MCF 10A (cell line): ENCODE data around the gene GRIK3. TPM values are rescaled to one million over a fixed set of nuclear protein-coding genes. Genes with fewer than 3 reads are reported as not detected.

Experiments used
- BruUV-seq: library from RNA; stranded (reverse); fragments of 400-500 nt; replicated peaks from 2 replicates; lab custom pipeline; 2021; lab: Mats Ljungman, UMichigan
- CTCF ChIA-PET: fragments of 300-600 bp; sonication (Branson Sonifier 250); formaldehyde crosslinking; extraction: SDS; loops from one replicate; lab custom pipeline; 2021; ENCODE audit warnings: antibody characterized with exemption, inconsistent platforms; lab: Yijun Ruan, JAX
- POLR2A ChIA-PET: fragments of 300-600, 350-650 bp; sonication (Branson Sonifier 250); formaldehyde crosslinking; extraction: SDS; loops from one replicate; lab custom pipeline; 2020; ENCODE audit warnings: antibody characterized with exemption, inconsistent platforms; lab: Yijun Ruan, JAX
- DNase-seq: peaks from one replicate; pipeline ENCODE4 v3.0.0-alpha.2; 2018; ENCODE audit not compliant: unreplicated experiment
- H3K27ac Mint-ChIP-seq: one replicate; pipeline ENCODE4 v1.8.0; 2022; ENCODE audit warnings: mild to moderate bottlenecking, low read depth, mixed read lengths; ENCODE audit not compliant: unreplicated experiment
- H3K27me3 Mint-ChIP-seq: one replicate; pipeline ENCODE4 v1.8.0; 2022; ENCODE audit warnings: mixed read lengths; ENCODE audit not compliant: insufficient read depth, unreplicated experiment
- H3K36me3 Mint-ChIP-seq: one replicate; pipeline ENCODE4 v1.8.0; 2022; ENCODE audit warnings: mild to moderate bottlenecking, moderate library complexity, mixed read lengths; ENCODE audit not compliant: insufficient read depth, unreplicated experiment
- H3K4me1 Mint-ChIP-seq: one replicate; pipeline ENCODE4 v1.8.0; 2022; ENCODE audit warnings: mixed read lengths; ENCODE audit not compliant: insufficient read depth, unreplicated experiment
- H3K4me3 Mint-ChIP-seq: one replicate; pipeline ENCODE4 v1.8.0; 2022; ENCODE audit warnings: mild to moderate bottlenecking, moderate library complexity, mixed read lengths; ENCODE audit not compliant: unreplicated experiment
- H3K9me3 Mint-ChIP-seq: one replicate; pipeline ENCODE4 v1.8.0; 2022; ENCODE audit warnings: mixed read lengths; ENCODE audit not compliant: unreplicated experiment
- intact Hi-C: fragments of 100-400 bp; cut with micrococcal nuclease; formaldehyde crosslinking; loops from 2 replicates; pipeline ENCODE4 v1.14.1; 2022
- total RNA-seq: library from RNA; stranded (reverse); gene quantifications from 2 replicates; pipeline ENCODE4 v1.2.3, GENCODE V29; 2022
- TF ChIP-seq, protein P1 (sequence below): fragments of 200-600 bp; IDR thresholded peaks from one replicate; pipeline ENCODE4 v1.8.0; 2022; ENCODE audit warnings: antibody characterized with exemption, mild to moderate bottlenecking; ENCODE audit not compliant: unreplicated experiment

Gene GRIK3
- total RNA-seq, 1 experiment from 2014 or later = not detected

DNA sequence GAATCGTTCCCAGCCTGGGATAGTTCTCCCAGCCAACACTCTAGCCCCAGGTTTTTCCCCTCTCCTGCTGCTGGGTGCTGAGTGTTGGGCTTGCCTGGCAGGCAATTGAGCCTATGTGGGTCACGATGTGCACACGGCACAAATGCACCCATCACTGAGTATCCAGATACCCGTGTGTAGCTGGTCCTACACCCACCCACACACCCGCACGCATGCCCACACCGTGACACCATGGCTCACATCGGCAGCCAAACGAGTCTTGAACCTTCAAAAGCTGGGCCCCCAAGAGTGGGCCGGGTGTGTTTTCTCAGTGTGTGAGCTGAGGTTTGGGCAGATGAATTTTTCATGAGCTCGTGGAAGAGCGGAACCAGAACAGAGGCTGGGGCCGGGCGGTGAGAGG is 188.5 kb downstream of the GRIK3 start:
- Mint-ChIP-seq H3K4me1 (no peaks in the 10 kb centered on the region), H3K9me3 (no peaks in the 10 kb centered on the region), H3K27ac (no peak overlapping the region), H3K36me3 (no peaks in the 10 kb centered on the region), H3K27me3 (peaks cover 11% of the 10 kb centered on the region), H3K4me3 (no peak overlapping the region)
- ChIA-PET CTCF (no interaction called here), POLR2A (no interaction called here)
- intact Hi-C loops = no loop called here
- TF ChIP-seq, protein P1, sequence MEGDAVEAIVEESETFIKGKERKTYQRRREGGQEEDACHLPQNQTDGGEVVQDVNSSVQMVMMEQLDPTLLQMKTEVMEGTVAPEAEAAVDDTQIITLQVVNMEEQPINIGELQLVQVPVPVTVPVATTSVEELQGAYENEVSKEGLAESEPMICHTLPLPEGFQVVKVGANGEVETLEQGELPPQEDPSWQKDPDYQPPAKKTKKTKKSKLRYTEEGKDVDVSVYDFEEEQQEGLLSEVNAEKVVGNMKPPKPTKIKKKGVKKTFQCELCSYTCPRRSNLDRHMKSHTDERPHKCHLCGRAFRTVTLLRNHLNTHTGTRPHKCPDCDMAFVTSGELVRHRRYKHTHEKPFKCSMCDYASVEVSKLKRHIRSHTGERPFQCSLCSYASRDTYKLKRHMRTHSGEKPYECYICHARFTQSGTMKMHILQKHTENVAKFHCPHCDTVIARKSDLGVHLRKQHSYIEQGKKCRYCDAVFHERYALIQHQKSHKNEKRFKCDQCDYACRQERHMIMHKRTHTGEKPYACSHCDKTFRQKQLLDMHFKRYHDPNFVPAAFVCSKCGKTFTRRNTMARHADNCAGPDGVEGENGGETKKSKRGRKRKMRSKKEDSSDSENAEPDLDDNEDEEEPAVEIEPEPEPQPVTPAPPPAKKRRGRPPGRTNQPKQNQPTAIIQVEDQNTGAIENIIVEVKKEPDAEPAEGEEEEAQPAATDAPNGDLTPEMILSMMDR = no peak
- DNase-seq = no peak
- BruUV-seq = no TSS peak

DNA sequence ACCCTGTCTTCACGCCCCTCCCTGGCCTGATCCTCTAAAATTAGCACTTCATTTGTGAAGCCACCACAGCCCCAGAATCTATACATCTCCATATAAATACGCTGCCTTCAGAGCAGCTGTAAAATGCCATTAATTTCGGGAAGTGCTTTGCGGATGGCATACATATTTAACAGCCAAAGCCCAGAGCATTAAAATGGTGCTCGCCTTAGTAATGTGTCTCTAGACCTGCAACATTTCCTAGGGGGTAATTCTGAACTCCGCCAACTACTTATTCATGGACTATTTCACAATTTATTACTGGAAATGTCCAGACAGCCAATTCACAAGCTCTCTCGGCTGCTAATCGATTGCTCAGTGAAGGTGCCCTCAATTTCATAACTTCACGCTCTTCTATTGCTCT is 189.4 kb downstream of the GRIK3 start:
- Mint-ChIP-seq H3K9me3 (no peaks in the 10 kb centered on the region), H3K4me3 (no peak overlapping the region), H3K4me1 (no peaks in the 10 kb centered on the region), H3K27ac (no peak overlapping the region), H3K36me3 (no peaks in the 10 kb centered on the region), H3K27me3 (peaks cover 2% of the 10 kb centered on the region)
- TF ChIP-seq, protein P1 = no peak
- DNase-seq = no peak
- ChIA-PET CTCF (interaction anchor here (0.6 kb wide), 1 partner anchor 244 kb away, joined by 3 read pairs; no protein-coding TSS in a partner anchor), POLR2A (no interaction called here)
- intact Hi-C loops = no loop called here
- no TSS peak for BruUV-seq

DNA sequence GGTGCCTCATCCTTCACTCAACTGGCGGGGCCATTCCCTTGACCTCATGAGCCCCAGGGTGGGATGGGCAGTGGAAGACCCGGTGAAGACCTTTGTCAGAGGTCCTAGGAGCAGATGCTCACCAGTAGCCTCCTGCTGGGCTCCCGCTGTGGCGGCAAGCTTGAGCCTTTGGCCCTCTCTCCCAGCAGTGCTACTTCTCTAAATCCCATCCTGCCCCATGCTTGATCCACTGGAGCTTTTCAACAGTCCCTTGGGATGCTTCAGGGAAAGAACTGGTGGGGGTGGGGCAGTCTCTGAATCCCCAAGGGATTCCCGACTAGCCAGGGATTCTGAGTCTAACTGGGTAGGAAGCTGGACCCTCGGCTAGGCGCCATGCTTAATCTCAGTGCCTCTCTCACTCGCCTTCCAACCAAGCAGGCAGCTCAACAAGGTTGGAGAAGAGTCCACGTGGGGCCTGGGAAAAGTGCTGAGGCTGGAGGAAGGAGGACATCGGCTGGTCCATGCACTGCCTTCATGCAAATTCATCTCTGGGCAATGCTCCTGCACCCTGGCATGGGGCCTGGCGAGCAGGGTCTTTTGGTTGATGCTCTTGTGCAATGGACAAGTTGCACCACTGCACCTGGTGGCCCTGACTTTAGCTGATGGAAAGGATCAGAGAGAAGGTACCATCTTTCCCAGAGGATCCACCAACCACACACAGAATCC is 190.3 kb downstream of the GRIK3 start:
- POLR2A ChIA-PET = no interaction called here
- Mint-ChIP-seq H3K27ac (no peak overlapping the region), H3K4me1 (no peaks in the 10 kb centered on the region), H3K4me3 (no peak overlapping the region), H3K9me3 (no peaks in the 10 kb centered on the region), H3K36me3 (no peaks in the 10 kb centered on the region), H3K27me3 (no peaks in the 10 kb centered on the region)
- CTCF ChIA-PET = no interaction called here
- no peak for DNase-seq
- TF ChIP-seq, protein P1 = no peak
- no TSS peak for BruUV-seq
- intact Hi-C loops = no loop called here

- BruUV-seq = no TSS peak
Measured at GRCh38 chr1:36843027-36843426, 191.3 kb downstream of the GRIK3 start.

More at GRCh38 chr1:36843027-36843426, 191.3 kb downstream of the GRIK3 start:
- ChIA-PET CTCF (no interaction called here), POLR2A (no interaction called here)
- intact Hi-C loops = no loop called here
- DNase-seq = no peak
- Mint-ChIP-seq H3K9me3 (no peaks in the 10 kb centered on the region), H3K27ac (no peak overlapping the region), H3K4me1 (no peaks in the 10 kb centered on the region), H3K4me3 (no peak overlapping the region), H3K27me3 (no peaks in the 10 kb centered on the region), H3K36me3 (no peaks in the 10 kb centered on the region)
- TF ChIP-seq, protein P1 = no peak
